HepG2 (cell line): ENCODE results near the gene TSPAN32. TPM values are rescaled to one million over a fixed set of nuclear protein-coding genes. Genes with fewer than 3 reads are reported as not detected.

ENCODE experiments used
- ESRRA ChIP-seq: sonication (generic); formaldehyde crosslinking; IDR thresholded peaks from 2 replicates; pipeline ENCODE4 v1.5.1; 2020; ENCODE audit warnings: mild to moderate bottlenecking, low read depth, missing genetic modification reagents
- FUBP1 ChIP-seq: sonication (generic); formaldehyde crosslinking; IDR thresholded peaks from 2 replicates; pipeline ENCODE4 v1.5.1; 2020; ENCODE audit warnings: missing genetic modification reagents, mild to moderate bottlenecking, borderline replicate concordance
- GABPB1 ChIP-seq: IDR thresholded peaks from 2 replicates; pipeline ENCODE4 v1.6.1; 2016; ENCODE audit warnings: mild to moderate bottlenecking, missing genetic modification reagents, moderate library complexity, missing compliant biosample characterization
- GPBP1L1 ChIP-seq: sonication (generic); formaldehyde crosslinking; IDR thresholded peaks from 2 replicates; pipeline ENCODE4 v1.5.0; 2020; ENCODE audit warnings: mild to moderate bottlenecking, missing genetic modification reagents
- NFE2L1 ChIP-seq: sonication (generic); formaldehyde crosslinking; IDR thresholded peaks from 2 replicates; pipeline ENCODE4 v1.4.0; 2020; ENCODE audit warnings: missing genetic modification reagents, mild to moderate bottlenecking, borderline replicate concordance
- PAF1 ChIP-seq: IDR thresholded peaks from 2 replicates; pipeline ENCODE4 v1.6.1; 2016; ENCODE audit warnings: missing genetic modification reagents, missing compliant biosample characterization
- PHF5A ChIP-seq: IDR thresholded peaks from one replicate; pipeline ENCODE4 v1.6.1; 2018; ENCODE audit warnings: low read depth, missing genetic modification reagents; ENCODE audit not compliant: unreplicated experiment
- ZKSCAN5 ChIP-seq: sonication (generic); formaldehyde crosslinking; IDR thresholded peaks from 2 replicates; pipeline ENCODE4 v1.5.1; 2020; ENCODE audit warnings: mild to moderate bottlenecking, missing genetic modification reagents
- polyA plus RNA-seq, 8 experiments: library from polyadenylated mRNA; depleted of rRNA in 3 of 8; stranded (reverse) in 7 of 8; unstranded in 1 of 8; fragments of >200 nt; fragmentation: Illumina TruSeq in 4 of 8; extraction: Trizol in 4 of 8; gene quantifications; 2 replicates each; pipeline versions ENCODE4 v1.2.1 to v1.2.3, GENCODE V29; 2011 to 2016; ENCODE audit warnings: low read depth in 4 of 8, missing spikeins in 1 of 8, mixed read lengths in 1 of 8; ENCODE audit not compliant: insufficient read depth in 1 of 8
- total RNA-seq, 5 experiments: library from RNA; depleted of rRNA; stranded (reverse); fragments of >200 nt; fragmentation: Illumina TruSeq; extraction: Trizol; gene quantifications; 2 replicates each; pipeline ENCODE4 v1.2.3, GENCODE V29; 2016; ENCODE audit warnings: low read depth in 1 of 5

Gene TSPAN32
- total and polyA plus RNA-seq, 2 of the 13 experiments (the other 11 are each of a cell fraction or from before 2014, with no cell fraction given): 0.09 to 0.70 TPM

DNA sequence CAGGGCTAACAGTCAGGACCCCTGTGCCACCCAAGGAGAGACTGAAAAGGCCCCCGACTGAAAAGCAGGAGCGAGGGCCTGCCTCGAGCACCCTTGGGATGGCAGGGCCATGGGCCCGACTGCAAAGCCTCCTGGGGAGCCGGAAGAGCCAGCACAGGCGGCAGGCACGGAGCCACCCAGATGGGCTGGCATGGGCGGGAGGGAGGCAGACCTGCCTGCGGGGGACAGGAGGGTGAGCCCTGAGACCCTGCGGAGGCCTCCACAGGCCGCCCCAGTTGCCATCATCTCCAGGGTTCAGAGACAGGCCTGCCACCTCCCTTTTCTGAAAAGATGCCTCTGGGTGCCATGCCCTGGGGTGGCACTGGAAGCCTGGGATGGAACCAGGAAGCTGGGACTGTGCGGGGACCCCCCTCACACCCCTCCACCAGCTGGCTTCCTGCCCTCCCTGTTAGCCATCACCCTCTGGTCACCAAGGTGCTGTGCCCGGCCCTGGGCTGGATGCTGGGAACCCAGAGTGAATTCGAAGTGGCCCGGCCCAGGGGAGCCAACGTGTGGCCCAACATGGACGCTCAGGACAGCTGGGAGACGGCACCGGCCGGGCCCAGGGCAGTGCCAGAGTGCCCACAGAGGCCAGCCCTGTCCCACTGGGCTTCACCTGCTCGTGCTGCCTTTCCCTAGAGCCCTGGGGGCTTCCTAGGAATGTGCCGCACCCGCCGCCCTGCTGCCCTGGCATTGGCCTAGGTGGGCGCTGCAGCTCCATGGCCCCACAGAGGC lies 13.8 kb downstream of the TSPAN32 start (continued):
- TF ChIP-seq PHF5A (CRISPR knock-in tag): no peak
- no peak for TF ChIP-seq FUBP1 (CRISPR knock-in tag)
- TF ChIP-seq ZKSCAN5 (CRISPR knock-in tag): no peak
- TF ChIP-seq GABPB1 (CRISPR knock-in tag): no peak
- TF ChIP-seq GPBP1L1 (CRISPR knock-in tag): no peak
- no peak for TF ChIP-seq NFE2L1
- no peak for TF ChIP-seq PAF1 (CRISPR knock-in tag)
- TF ChIP-seq ESRRA (CRISPR knock-in tag): no peak
